IPS DF 6.9 (cell line): ENCODE measurements around the gene NTF4.
"Not testable (repeated sequence)": the region's sequence is repeated elsewhere in the genome, so short reads cannot be mapped to it uniquely, and the experiment has no call there.

Experiments
- DNase-seq: peaks from one replicate; pipeline ENCODE4 v3.0.0-alpha.2; 2013; ENCODE audit warnings: low read depth, low spot score
- H3K27ac ChIP-seq: one replicate; pipeline ENCODE4 v1.5.1; 2013; ENCODE audit warnings: low read length, control low read depth
- H3K27me3 ChIP-seq: 2 replicates; pipeline ENCODE4 v1.6.1; 2013; ENCODE audit warnings: mild to moderate bottlenecking, low read length; ENCODE audit not compliant: control insufficient read depth, insufficient read depth
- H3K36me3 ChIP-seq: 2 replicates; pipeline ENCODE4 v1.6.1; 2013; ENCODE audit warnings: low read length; ENCODE audit not compliant: control insufficient read depth, insufficient read depth
- H3K4me1 ChIP-seq: 2 replicates; pipeline ENCODE4 v1.6.1; 2013; ENCODE audit warnings: low read length; ENCODE audit not compliant: control insufficient read depth, insufficient read depth
- H3K4me3 ChIP-seq: 2 replicates; pipeline ENCODE4 v1.5.1; 2013; ENCODE audit warnings: mild to moderate bottlenecking, low read length
- H3K9me3 ChIP-seq: 2 replicates; pipeline ENCODE4 v1.6.1; 2013; ENCODE audit warnings: low read length, inconsistent platforms; ENCODE audit not compliant: control insufficient read depth, insufficient read depth
- WGBS: extraction: QIAGEN DNeasy Blood & Tissue Kit; methylation state at CpG from one replicate; pipeline ENCODE4 v1.1.7; 2013; ENCODE audit warnings: mixed read lengths, missing lambda C conversion rate; ENCODE audit not compliant: insufficient read length, insufficient coverage; 5-methylcytosine and 5-hydroxymethylcytosine counted together

NTF4 gene

DNA sequence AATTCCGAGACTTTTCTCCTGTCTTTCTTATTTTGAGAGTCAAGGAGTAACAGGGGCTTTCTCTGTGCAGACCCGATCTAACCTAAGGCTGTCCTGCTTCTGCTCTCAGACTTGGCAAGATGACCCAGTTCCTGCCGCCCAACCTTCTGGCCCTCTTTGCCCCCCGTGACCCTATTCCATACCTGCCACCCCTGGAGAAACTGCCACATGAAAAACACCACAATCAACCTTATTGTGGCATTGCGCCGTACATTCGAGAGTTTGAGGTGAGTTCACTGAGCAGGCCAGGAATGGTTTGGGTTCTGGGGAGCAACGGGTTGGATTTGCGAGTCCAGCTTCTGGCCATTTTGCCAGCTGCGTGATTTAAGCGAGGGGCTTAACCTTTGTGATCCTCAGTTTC, 21.7 kb upstream of the NTF4 start:
- Histone ChIP-seq H3K27me3 (no peaks in the 10 kb centered on the region), H3K4me1 (peaks cover 2% of the 10 kb centered on the region; the same call in 1 of the 2 replicates), H3K36me3 (peaks cover 16% of the 10 kb centered on the region), H3K9me3 (no peaks in the 10 kb centered on the region), H3K27ac (no peak overlapping the region), H3K4me3 (peak overlapping the region; percentile 84; the same call in 1 of the 2 replicates)
- DNase-seq: no peak
- WGBS: no CpG with 5 or more reads among the region's 11 CpGs

GRCh38 chr19:49085868-49086232, 21.2 kb upstream of the NTF4 start:
- Histone ChIP-seq H3K4me3 (peak overlapping the region; percentile 84; the same call in 1 of the 2 replicates), H3K9me3 (no peaks in the 10 kb centered on the region), H3K4me1 (peaks cover 2% of the 10 kb centered on the region; the same call in 1 of the 2 replicates), H3K27me3 (no peaks in the 10 kb centered on the region), H3K27ac (no peak overlapping the region), H3K36me3 (peaks cover 13% of the 10 kb centered on the region)
- no peak for DNase-seq
- WGBS: no CpG with 5 or more reads among the region's 14 CpGs

- Histone ChIP-seq H3K36me3 (peaks cover 7% of the 10 kb centered on the region), H3K4me3 (peak within 1 kb of the TSS; percentile 84; the same call in 1 of the 2 replicates), H3K4me1 (peaks cover 2% of the 10 kb centered on the region; the same call in 1 of the 2 replicates), H3K9me3 (no peaks in the 10 kb centered on the region), H3K27me3 (no peaks in the 10 kb centered on the region), H3K27ac (no peak within 1 kb of the TSS)
- no CpG with 5 or more reads among the region's 89 CpGs for WGBS
- DNase-seq: peak; percentile 97
Measured at GRCh38 chr19:49085020-49085867, 20.6 kb upstream of the NTF4 start, which contains the start of gene SNRNP70. Gene SNRNP70, plus strand, starts transcription at chr19:49085451. Its CDS starts 964 bp downstream, at chr19:49086415.

GRCh38 chr19:49084206-49085019, 19.8 kb upstream of the NTF4 start:
- no peak overlapping the region for H3K27ac ChIP-seq
- H3K4me1 ChIP-seq: peaks cover 2% of the 10 kb centered on the region; the same call in 1 of the 2 replicates
- no peaks in the 10 kb centered on the region for H3K9me3 ChIP-seq
- no peak overlapping the region; the same call in 1 of the 2 replicates for H3K4me3 ChIP-seq
- WGBS: 100% methylated on average over 1 of the region's 26 CpGs
- H3K27me3 ChIP-seq: no peaks in the 10 kb centered on the region
- peaks cover 2% of the 10 kb centered on the region; the same call in 1 of the 2 replicates for H3K36me3 ChIP-seq
- DNase-seq: no peak

DNA sequence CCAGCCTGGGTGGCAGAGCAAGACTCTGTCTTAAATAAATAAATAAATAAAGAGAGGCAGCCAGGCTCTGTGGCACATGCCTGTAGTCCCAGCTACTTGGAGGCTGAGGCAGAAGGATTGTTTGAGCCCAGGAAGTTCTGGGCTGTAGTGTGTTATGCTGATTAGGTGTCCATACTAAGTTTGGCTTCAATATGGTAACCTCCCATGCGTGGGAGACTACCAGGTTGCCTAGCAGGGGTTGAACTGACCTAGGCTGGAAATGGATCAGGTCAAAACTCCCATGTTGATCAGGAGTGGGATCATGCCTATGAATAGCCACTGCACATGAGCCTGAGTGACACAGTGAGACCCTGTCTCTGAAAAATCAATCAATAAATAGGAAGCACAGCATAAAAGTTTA, 16.7 kb upstream of the NTF4 start:
- no CpG with 5 or more reads among the region's 1 CpG for WGBS
- no peaks in the 10 kb centered on the region for H3K9me3 ChIP-seq
- no peak overlapping the region for H3K27ac ChIP-seq
- no peaks in the 10 kb centered on the region for H3K27me3 ChIP-seq
- H3K4me3 ChIP-seq: no peak overlapping the region
- no peaks in the 10 kb centered on the region for H3K36me3 ChIP-seq
- H3K4me1 ChIP-seq: peaks cover under 1% of the 10 kb centered on the region; the same call in 1 of the 2 replicates
- DNase-seq: no peak

GRCh38 chr19:49080392-49080791, 15.8 kb upstream of the NTF4 start:
- Histone ChIP-seq H3K27me3 (no peaks in the 10 kb centered on the region), H3K27ac (no peak overlapping the region), H3K4me1 (no peaks in the 10 kb centered on the region), H3K4me3 (no peak overlapping the region), H3K9me3 (no peaks in the 10 kb centered on the region), H3K36me3 (no peaks in the 10 kb centered on the region)
- DNase-seq: no peak
- no CpG with 5 or more reads among the region's 4 CpGs for WGBS

DNA sequence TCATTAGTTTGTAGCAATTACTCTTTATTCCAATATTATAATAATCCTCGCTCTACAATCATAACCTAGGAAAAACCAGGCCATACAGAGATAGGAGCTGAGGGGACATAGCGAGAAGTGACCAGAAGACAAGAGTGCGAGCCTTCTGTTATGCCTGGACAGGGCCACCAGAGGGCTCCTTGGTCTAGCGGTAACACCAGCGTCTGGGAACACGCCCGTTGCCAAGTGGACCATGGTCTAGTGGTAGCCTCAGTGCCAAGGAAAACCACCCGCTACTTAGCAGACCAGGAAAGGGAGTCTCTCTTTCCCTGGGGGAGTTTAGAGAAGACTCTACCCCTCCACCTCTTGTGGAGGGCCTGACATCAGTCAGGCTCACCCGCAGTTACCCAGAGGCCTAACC, 10.3 kb upstream of the NTF4 start:
- not testable (repeated sequence) for H3K36me3 ChIP-seq, H3K9me3 ChIP-seq, H3K4me3 ChIP-seq, H3K27ac ChIP-seq, DNase-seq, H3K4me1 ChIP-seq, H3K27me3 ChIP-seq
- no CpG with 5 or more reads among the region's 9 CpGs for WGBS

DNA sequence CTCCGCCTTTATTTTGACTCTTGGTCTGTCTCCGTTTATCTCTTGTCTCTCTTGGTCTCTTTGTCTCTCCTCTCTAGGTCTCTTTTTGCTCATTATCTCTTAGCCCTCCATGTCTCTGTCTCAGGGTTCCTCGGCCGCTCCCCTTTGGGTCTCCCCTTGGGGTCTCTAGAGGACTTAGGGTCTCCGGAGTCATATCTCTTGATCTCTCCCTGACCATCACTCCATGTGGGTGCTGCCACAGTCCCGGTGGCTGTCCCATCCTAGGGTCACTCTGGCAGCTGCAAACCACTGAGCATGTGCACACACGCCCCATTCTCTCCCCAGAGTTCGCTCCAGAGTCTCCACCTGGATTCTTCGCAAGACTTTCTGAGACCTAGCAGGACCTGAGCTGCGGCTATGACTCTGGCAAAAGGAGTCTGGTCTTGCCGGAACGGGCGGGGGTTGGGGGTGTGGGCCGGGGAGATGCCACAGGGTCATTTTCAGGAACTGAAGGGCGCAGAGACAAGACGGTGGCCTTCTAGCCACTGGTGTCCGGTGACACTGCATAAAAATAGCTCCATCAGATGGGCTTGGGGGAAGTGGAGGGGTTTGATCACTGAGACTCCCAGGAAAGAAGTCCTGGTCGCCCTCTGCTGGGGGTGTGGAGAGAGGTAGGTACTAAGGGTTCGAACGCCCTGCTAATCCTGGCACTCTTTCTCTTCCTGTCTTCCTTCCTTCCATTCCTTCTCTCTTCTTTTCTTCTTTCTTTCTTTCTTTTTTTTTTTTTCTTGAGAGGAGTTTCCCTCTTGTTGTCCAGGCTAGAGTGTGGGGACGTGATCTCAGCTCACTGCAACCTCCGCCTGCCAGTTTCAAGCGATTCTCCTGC, 9.1 kb upstream of the NTF4 start:
- no peaks in the 10 kb centered on the region for H3K36me3 ChIP-seq
- no peak for DNase-seq
- H3K27me3 ChIP-seq: peaks cover 10% of the 10 kb centered on the region; the same call in 1 of the 2 replicates
- no peak overlapping the region for H3K27ac ChIP-seq
- H3K4me3 ChIP-seq: no peak overlapping the region
- peaks cover 2% of the 10 kb centered on the region; the same call in 1 of the 2 replicates for H3K4me1 ChIP-seq
- no CpG with 5 or more reads among the region's 23 CpGs for WGBS
- no peaks in the 10 kb centered on the region for H3K9me3 ChIP-seq

GRCh38 chr19:49071860-49072547, 7.4 kb upstream of the NTF4 start:
- Histone ChIP-seq H3K4me3 (peak overlapping the region; percentile 3; the same call in 1 of the 2 replicates), H3K4me1 (peaks cover 2% of the 10 kb centered on the region; the same call in 1 of the 2 replicates), H3K36me3 (no peaks in the 10 kb centered on the region), H3K27me3 (peaks cover 10% of the 10 kb centered on the region; the same call in 1 of the 2 replicates), H3K27ac (no peak overlapping the region), H3K9me3 (no peaks in the 10 kb centered on the region)
- WGBS: no CpG with 5 or more reads among the region's 93 CpGs
- no peak for DNase-seq
